ENCODE data around the gene BACH1. TPM values are rescaled to one million over a fixed set of nuclear protein-coding genes. Genes with fewer than 3 reads are reported as not detected.

BACH1 gene
- total RNA-seq, 1 donor = 189 TPM

- TF ChIP-seq CTCF (IDR thresholded peaks at IDR 0.05; ENCODE audit: extremely low read depth, low read depth, low read length) = no peak
- H3K79me2 ChIP-seq (ENCODE audit: insufficient read depth, low read length) = no peaks in the 10 kb centered on the region
- peak overlapping the region; percentile 15 for H2AFZ ChIP-seq (ENCODE audit: low read length)
- H3K4me2 ChIP-seq (ENCODE audit: insufficient read depth, low read length) = no peak overlapping the region
- peaks cover 3% of the 10 kb centered on the region for H3K9me3 ChIP-seq (ENCODE audit: low read depth, low read length)
- peaks cover 27% of the 10 kb centered on the region for H3K4me1 ChIP-seq (ENCODE audit: insufficient read depth, low read length)
- H3K36me3 ChIP-seq (ENCODE audit: insufficient read depth, low read length) = no peaks in the 10 kb centered on the region
- no peak for DNase-seq (ENCODE audit: insufficient read length, low spot score, missing footprints)
- no peak overlapping the region for H3K4me3 ChIP-seq (ENCODE audit: insufficient read depth, low read length)
- H3K27ac ChIP-seq (ENCODE audit: low read depth, low read length) = peak overlapping the region; percentile 23
- H4K20me1 ChIP-seq (ENCODE audit: insufficient read depth, low read length) = no peaks in the 10 kb centered on the region
- H3K27me3 ChIP-seq (ENCODE audit: insufficient read depth, low read length) = no peaks in the 10 kb centered on the region
Measured at GRCh38 chr21:29256126-29256910, 42.4 kb upstream of the BACH1 start.

DNA sequence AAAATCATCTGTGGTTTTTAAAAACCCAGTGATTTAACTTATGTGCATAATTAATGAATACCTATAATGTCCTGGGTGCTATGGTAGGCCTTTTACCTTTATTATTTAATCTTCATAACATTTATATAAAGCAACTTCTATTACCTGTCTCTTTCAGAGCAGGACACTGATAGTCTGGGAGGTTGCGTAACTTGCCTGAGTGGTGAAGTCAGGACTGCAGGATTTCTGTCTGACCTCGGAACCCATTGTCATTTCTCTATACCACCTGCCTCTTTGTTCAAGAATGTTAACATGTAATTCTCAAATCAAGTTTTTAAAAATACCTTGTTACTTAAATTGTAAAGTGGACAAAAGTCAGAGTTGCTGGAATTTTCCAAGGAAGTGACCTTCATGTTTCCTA is 41.0 kb upstream of the BACH1 start:
- no peak for TF ChIP-seq CTCF (IDR thresholded peaks at IDR 0.05; ENCODE audit: extremely low read depth, low read depth, low read length)
- H3K27ac ChIP-seq (ENCODE audit: low read depth, low read length) = peak overlapping the region; percentile 88
- H3K9me3 ChIP-seq (ENCODE audit: low read depth, low read length) = peaks cover 3% of the 10 kb centered on the region
- no peaks in the 10 kb centered on the region for H3K27me3 ChIP-seq (ENCODE audit: insufficient read depth, low read length)
- H3K4me2 ChIP-seq (ENCODE audit: insufficient read depth, low read length) = no peak overlapping the region
- H2AFZ ChIP-seq (ENCODE audit: low read length) = no peak overlapping the region
- H3K79me2 ChIP-seq (ENCODE audit: insufficient read depth, low read length) = no peaks in the 10 kb centered on the region
- no peaks in the 10 kb centered on the region for H4K20me1 ChIP-seq (ENCODE audit: insufficient read depth, low read length)
- peaks cover 27% of the 10 kb centered on the region for H3K4me1 ChIP-seq (ENCODE audit: insufficient read depth, low read length)
- no peaks in the 10 kb centered on the region for H3K36me3 ChIP-seq (ENCODE audit: insufficient read depth, low read length)
- H3K4me3 ChIP-seq (ENCODE audit: insufficient read depth, low read length) = no peak overlapping the region
- no peak for DNase-seq (ENCODE audit: insufficient read length, low spot score, missing footprints)

GRCh38 chr21:29258626-29259338 is 39.9 kb upstream of the BACH1 start:
- Histone ChIP-seq H3K36me3 (ENCODE audit: insufficient read depth, low read length) (no peaks in the 10 kb centered on the region), H3K27me3 (ENCODE audit: insufficient read depth, low read length) (no peaks in the 10 kb centered on the region), H2AFZ (ENCODE audit: low read length) (no peak overlapping the region), H3K79me2 (ENCODE audit: insufficient read depth, low read length) (no peaks in the 10 kb centered on the region), H3K4me1 (ENCODE audit: insufficient read depth, low read length) (peaks cover 27% of the 10 kb centered on the region), H4K20me1 (ENCODE audit: insufficient read depth, low read length) (no peaks in the 10 kb centered on the region), H3K4me2 (ENCODE audit: insufficient read depth, low read length) (peak overlapping the region; percentile 72), H3K9me3 (ENCODE audit: low read depth, low read length) (peaks cover 3% of the 10 kb centered on the region), H3K27ac (ENCODE audit: low read depth, low read length) (peak overlapping the region; percentile 88), H3K4me3 (ENCODE audit: insufficient read depth, low read length) (no peak overlapping the region)
- DNase-seq (ENCODE audit: insufficient read length, low spot score, missing footprints) = peak; percentile 47
- TF ChIP-seq CTCF (IDR thresholded peaks at IDR 0.05; ENCODE audit: extremely low read depth, low read depth, low read length) = no peak

GRCh38 chr21:29260461-29260860 is 38.3 kb upstream of the BACH1 start:
- no peak overlapping the region for H2AFZ ChIP-seq (ENCODE audit: low read length)
- no peak overlapping the region for H3K27ac ChIP-seq (ENCODE audit: low read depth, low read length)
- no peak overlapping the region for H3K4me2 ChIP-seq (ENCODE audit: insufficient read depth, low read length)
- H3K27me3 ChIP-seq (ENCODE audit: insufficient read depth, low read length) = no peaks in the 10 kb centered on the region
- H3K36me3 ChIP-seq (ENCODE audit: insufficient read depth, low read length) = no peaks in the 10 kb centered on the region
- no peak overlapping the region for H3K4me3 ChIP-seq (ENCODE audit: insufficient read depth, low read length)
- no peak for DNase-seq (ENCODE audit: insufficient read length, low spot score, missing footprints)
- no peaks in the 10 kb centered on the region for H3K9me3 ChIP-seq (ENCODE audit: low read depth, low read length)
- H4K20me1 ChIP-seq (ENCODE audit: insufficient read depth, low read length) = no peaks in the 10 kb centered on the region
- no peak for TF ChIP-seq CTCF (IDR thresholded peaks at IDR 0.05; ENCODE audit: extremely low read depth, low read depth, low read length)
- H3K79me2 ChIP-seq (ENCODE audit: insufficient read depth, low read length) = no peaks in the 10 kb centered on the region
- peaks cover 27% of the 10 kb centered on the region for H3K4me1 ChIP-seq (ENCODE audit: insufficient read depth, low read length)
